22Rv1 (cell line): ENCODE data around the gene ANP32B.
"Not testable (repeated sequence)": the region's sequence is repeated elsewhere in the genome, so short reads cannot be mapped to it uniquely, and the experiment has no call there.

ENCODE experiments used
- H3K27ac ChIP-seq: fragments of 450-650 bp; 2 replicates; pipeline ENCODE4 v1.5.1; 2017
- ZFX ChIP-seq: fragments of 450-650 bp; IDR thresholded peaks from 2 replicates; pipeline ENCODE4 v1.6.1; 2017; ENCODE audit warnings: antibody characterized with exemption, borderline replicate concordance
- TF ChIP-seq, protein P1 (sequence below): fragments of 450-650 bp; IDR thresholded peaks from 2 replicates; pipeline ENCODE4 v1.5.1; 2017; ENCODE audit warnings: mild to moderate bottlenecking

The ANP32B gene

GRCh38 chr9:97940741-97941140, 42.4 kb upstream of the ANP32B start:
- no peak for TF ChIP-seq ZFX
- TF ChIP-seq, protein P1, sequence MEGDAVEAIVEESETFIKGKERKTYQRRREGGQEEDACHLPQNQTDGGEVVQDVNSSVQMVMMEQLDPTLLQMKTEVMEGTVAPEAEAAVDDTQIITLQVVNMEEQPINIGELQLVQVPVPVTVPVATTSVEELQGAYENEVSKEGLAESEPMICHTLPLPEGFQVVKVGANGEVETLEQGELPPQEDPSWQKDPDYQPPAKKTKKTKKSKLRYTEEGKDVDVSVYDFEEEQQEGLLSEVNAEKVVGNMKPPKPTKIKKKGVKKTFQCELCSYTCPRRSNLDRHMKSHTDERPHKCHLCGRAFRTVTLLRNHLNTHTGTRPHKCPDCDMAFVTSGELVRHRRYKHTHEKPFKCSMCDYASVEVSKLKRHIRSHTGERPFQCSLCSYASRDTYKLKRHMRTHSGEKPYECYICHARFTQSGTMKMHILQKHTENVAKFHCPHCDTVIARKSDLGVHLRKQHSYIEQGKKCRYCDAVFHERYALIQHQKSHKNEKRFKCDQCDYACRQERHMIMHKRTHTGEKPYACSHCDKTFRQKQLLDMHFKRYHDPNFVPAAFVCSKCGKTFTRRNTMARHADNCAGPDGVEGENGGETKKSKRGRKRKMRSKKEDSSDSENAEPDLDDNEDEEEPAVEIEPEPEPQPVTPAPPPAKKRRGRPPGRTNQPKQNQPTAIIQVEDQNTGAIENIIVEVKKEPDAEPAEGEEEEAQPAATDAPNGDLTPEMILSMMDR, result no peak
- no peak overlapping the region for H3K27ac ChIP-seq

DNA sequence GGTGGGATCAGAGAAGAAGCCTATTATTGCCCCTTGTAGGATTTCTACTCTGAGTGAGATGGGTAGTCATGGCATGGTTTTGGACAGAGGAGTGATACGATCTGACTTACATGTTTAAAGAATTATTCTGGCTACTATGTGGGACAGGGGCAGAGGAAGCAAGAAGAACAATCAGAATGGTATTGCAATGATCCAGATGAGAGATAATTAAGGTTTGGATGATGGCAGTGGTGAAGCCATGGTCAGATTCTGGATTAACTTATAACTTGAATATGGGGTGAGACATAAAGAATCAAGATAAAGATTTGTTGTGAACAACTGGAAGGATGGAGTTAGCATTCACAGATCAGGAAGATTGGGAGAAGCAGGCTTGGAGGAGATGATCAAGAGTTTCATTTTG, 41.8 kb upstream of the ANP32B start:
- TF ChIP-seq, protein P1, result no peak
- no peak for TF ChIP-seq ZFX

GRCh38 chr9:97943308-97943855, 39.8 kb upstream of the ANP32B start:
- TF ChIP-seq ZFX, result no peak
- TF ChIP-seq, protein P1, result no peak
- H3K27ac ChIP-seq, result no peak overlapping the region

More for the DNA sequence above, 41.8 kb upstream of the ANP32B start:
- no peak overlapping the region for H3K27ac ChIP-seq

DNA sequence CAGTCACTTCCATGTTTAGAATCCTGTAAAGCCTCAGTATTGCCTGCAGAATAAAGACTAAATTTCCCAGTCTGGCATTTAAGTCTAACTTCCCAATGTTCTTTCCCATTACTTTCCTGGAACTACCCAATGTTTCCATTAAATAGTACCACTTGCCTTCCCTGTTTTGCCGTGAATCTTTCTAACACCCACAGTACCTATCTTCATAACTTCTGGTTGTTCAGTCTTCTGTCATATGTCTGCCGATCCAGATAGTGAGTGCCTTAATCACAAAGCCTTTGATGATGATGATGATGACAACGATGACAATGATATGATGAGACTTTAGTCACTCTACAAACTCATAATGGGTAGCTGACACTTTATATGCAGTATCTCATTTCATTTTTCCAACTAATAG, 38.5 kb upstream of the ANP32B start:
- H3K27ac ChIP-seq, result no peak overlapping the region
- no peak for TF ChIP-seq ZFX
- TF ChIP-seq, protein P1, result no peak

DNA sequence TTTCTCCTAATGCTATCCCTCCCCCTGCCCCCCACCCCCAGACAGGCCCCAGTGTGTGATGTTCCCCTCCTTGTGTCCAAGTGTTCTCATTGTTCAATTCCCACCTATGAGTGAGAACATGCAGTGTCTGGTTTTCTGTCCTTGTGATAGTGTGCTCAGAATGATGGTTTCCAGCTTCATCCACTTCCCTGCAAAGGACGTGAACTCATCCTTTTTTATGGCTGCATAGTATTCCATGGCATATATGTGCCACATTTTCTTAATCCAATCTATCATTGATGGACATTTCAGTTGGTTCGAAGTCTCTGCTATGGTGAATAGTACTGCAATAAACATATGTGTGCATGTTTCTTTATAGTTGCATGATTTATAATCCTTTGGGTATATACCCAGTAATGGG, 37.7 kb upstream of the ANP32B start:
- H3K27ac ChIP-seq, result not testable (repeated sequence)

GRCh38 chr9:97947094-97947493, 36.0 kb upstream of the ANP32B start:
- H3K27ac ChIP-seq, result not testable (repeated sequence)

DNA sequence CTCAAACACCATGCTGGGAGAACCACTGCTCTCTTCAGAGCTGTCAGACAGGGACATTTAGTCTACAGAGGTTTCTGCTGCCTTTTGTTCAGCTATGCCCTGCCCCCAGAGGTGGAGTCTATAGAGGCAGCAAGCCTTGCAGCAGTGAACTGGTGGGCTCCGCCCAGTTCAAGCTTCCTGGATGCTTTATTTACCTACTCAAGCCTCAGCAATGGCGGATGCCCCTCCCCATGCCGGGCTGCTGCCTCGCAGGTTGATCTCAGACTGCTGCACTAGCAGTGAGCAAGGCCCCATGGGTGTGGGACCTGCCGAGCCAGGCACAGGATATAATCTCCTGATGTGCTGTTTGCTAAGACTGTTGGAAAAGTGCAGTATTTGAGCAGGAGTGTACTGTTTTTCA, 32.3 kb upstream of the ANP32B start:
- H3K27ac ChIP-seq, result not testable (repeated sequence)

DNA sequence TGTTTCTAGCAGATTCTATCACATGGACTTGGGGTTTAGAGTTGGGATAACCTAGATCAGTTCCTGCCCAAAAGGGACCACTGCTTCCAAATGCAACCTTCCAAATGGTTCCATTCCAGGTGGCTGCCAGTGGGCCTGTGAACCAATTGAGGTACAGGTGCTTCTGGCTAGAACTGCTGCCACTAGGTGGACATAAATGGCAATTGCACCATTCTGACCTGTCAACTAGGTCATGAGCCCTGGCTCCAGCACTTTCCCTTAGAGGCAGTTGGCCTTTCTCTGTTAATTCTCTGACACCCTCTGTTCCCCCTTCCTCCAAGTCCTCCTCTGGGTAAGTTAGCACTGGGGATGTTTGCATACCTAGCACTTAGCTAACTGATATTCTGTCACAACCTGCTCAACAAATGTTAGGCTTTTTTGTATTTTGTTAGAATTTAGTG, 28.6 kb upstream of the ANP32B start:
- no peak overlapping the region for H3K27ac ChIP-seq
- TF ChIP-seq, protein P1, result peak; percentile 84
- TF ChIP-seq ZFX, result no peak

DNA sequence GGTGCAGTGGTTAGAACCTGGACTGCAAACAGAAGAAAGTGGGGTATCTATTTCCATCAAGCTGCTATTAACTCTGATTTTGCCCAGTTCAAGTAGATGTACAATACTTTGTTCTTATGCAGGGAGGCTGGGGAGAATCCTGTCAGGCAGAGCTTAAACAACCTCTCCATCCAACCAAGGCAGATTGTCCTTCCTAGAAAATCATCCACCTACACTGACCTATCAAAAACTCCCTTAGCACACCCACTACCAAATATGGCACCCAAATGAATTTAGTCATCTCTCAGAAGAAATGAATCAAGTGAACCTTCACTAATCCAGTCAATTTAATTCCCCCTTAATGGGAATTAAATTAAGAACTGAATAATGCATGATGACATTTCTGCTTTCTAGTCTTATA, 26.8 kb upstream of the ANP32B start:
- no peak overlapping the region for H3K27ac ChIP-seq
- no peak for TF ChIP-seq ZFX
- TF ChIP-seq, protein P1, result no peak
